Activated CD8-positive, alpha-beta T cell treated with anti-CD3 and anti-CD28 coated beads, Interleukin-2, amount 10 ng/mL, durations not matched to agents 7 days and 5 days (primary cell): ENCODE results near the gene PARD3. TPM values are rescaled to one million over a fixed set of nuclear protein-coding genes. Genes with fewer than 3 reads are reported as not detected.

ENCODE experiments used
- ATAC-seq: fragments of 150-1000 bp; cut with Tn5 transposase; one replicate; pipeline ENCODE4 v1.10.0; 2021; ENCODE audit warnings: moderate library complexity
- CTCF ChIA-PET: fragments of 350-600 bp; sonication (Branson Sonifier 250); formaldehyde crosslinking; loops from one replicate; lab custom pipeline; 2021; ENCODE audit warnings: antibody characterized with exemption; lab: Charles Lee
- POLR2A ChIA-PET: fragments of 350-600 bp; sonication (Branson Sonifier 250); formaldehyde crosslinking; loops from one replicate; lab custom pipeline; 2021; ENCODE audit warnings: antibody characterized with exemption; lab: Charles Lee
- DNase-seq: peaks from one replicate; pipeline ENCODE4 v3.0.0-alpha.2; 2020
- H3K27ac Mint-ChIP-seq: one replicate; pipeline ENCODE4 v1.8.0; 2021; ENCODE audit warnings: mild to moderate bottlenecking, mixed read lengths
- H3K27me3 Mint-ChIP-seq: one replicate; pipeline ENCODE4 v1.8.0; 2021; ENCODE audit warnings: low read depth, mixed read lengths
- H3K36me3 Mint-ChIP-seq: one replicate; pipeline ENCODE4 v1.8.0; 2021; ENCODE audit warnings: low read depth, mixed read lengths
- H3K4me1 Mint-ChIP-seq: one replicate; pipeline ENCODE4 v1.8.0; 2021; ENCODE audit warnings: low read depth, mixed read lengths
- H3K4me3 Mint-ChIP-seq: one replicate; pipeline ENCODE4 v1.8.0; 2021; ENCODE audit warnings: mild to moderate bottlenecking, mixed read lengths
- H3K9me3 Mint-ChIP-seq: one replicate; pipeline ENCODE4 v1.8.0; 2022; ENCODE audit warnings: mixed read lengths; ENCODE audit not compliant: insufficient read depth
- total RNA-seq, 2 experiments: library from RNA; stranded (reverse); gene quantifications; one replicate each; pipeline ENCODE4 v1.2.3, GENCODE V29; 2021

The PARD3 gene
- total RNA-seq, 2 experiments from 2014 or later, result 0.63 to 0.68 TPM

- DNase-seq (no peak), ATAC-seq (no peak)
- Mint-ChIP-seq H3K36me3 (peaks cover 2% of the 10 kb centered on the region), H3K9me3 (no peaks in the 10 kb centered on the region), H3K4me3 (no peak overlapping the region), H3K4me1 (peaks cover 6% of the 10 kb centered on the region), H3K27ac (no peak overlapping the region), H3K27me3 (peaks cover 36% of the 10 kb centered on the region)
- ChIA-PET POLR2A (no interaction called here), CTCF (interaction anchor here (1.2 kb wide), 1 partner anchor 9 kb away, joined by 4 read pairs; no protein-coding TSS in a partner anchor)
Measured at GRCh38 chr10:34817586-34817985, 2.5 kb upstream of the PARD3 start.

DNA sequence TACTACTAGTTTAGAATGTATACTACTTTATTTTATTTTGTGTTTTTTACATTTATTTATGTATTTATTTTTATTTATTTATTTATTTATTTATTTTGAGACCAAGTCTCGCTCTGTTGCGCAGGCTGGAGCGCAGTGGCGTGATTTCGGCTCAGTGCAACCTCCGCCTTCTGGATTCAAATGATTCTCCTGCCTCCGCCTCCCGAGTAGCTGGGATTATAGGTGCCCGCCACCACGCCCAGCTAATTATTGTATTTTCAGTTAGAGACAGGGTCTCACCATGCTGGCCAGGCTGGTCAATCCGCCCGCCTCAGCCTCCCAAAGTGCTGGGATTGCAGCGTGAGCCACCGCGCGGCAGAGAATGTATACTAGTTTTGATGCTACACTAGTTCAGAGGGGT, 2.0 kb upstream of the PARD3 start:
- no peak overlapping the region for H3K27ac Mint-ChIP-seq
- peaks cover 40% of the 10 kb centered on the region for H3K27me3 Mint-ChIP-seq
- H3K4me3 Mint-ChIP-seq, result no peak overlapping the region
- peaks cover 6% of the 10 kb centered on the region for H3K4me1 Mint-ChIP-seq
- no peaks in the 10 kb centered on the region for H3K9me3 Mint-ChIP-seq
- H3K36me3 Mint-ChIP-seq, result peaks cover 2% of the 10 kb centered on the region
- ATAC-seq (no peak), DNase-seq (no peak)
- ChIA-PET POLR2A (no interaction called here), CTCF (interaction anchor here (1.2 kb wide), 1 partner anchor 9 kb away, joined by 4 read pairs; no protein-coding TSS in a partner anchor)

DNA sequence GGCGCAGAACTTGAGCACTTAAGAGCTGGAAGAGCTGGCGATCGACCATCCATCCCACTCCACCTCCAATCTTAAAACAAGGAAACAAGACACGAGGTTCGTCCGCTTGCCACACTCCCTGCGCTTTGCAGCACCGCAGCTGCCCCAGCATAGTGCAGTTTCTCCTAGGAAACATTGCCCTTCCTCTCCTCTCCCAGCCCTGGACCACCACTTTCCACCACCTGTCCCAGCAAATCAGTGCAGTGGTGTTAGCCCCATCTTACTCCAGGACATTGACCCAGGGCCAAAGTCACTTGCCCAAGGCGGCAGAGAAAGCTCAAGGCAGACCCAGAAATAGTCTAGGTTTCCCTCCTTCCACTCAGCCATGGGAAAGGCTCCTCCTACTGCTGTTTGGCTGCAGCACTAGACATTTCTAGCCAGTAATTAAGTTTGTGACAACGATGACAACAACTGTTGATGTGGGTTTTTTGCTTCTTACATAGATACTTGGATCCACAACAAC, 1.5 kb upstream of the PARD3 start:
- H3K4me1 Mint-ChIP-seq, result peaks cover 6% of the 10 kb centered on the region
- CTCF ChIA-PET, result no interaction called here
- H3K27ac Mint-ChIP-seq, result no peak overlapping the region
- H3K9me3 Mint-ChIP-seq, result no peaks in the 10 kb centered on the region
- POLR2A ChIA-PET, result no interaction called here
- no peak overlapping the region for H3K4me3 Mint-ChIP-seq
- peaks cover 45% of the 10 kb centered on the region for H3K27me3 Mint-ChIP-seq
- DNase-seq (no peak), ATAC-seq (no peak)
- peaks cover 2% of the 10 kb centered on the region for H3K36me3 Mint-ChIP-seq

DNA sequence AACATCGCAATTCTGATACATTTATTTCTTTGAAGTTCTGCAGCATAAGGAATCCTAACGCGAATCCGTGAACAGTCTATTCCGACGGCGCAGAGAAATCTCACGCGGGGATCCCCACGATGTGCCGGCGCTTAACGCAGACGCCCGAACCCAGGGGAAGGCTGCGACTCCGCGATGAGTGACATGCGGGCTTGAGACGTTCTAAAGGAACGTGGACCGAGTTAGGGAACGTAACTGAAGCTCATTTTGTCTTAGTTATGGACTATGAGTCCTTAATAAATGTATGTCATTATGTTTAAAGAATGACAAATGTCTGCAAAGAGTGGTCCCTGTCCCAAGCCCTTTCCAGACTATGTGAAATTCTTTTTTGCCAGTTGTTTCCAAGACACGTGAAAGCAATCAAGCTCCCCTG, 995 bp upstream of the PARD3 start:
- Mint-ChIP-seq H3K4me3 (peak overlapping the region; percentile 43), H3K4me1 (peaks cover 6% of the 10 kb centered on the region), H3K9me3 (no peaks in the 10 kb centered on the region), H3K27ac (no peak overlapping the region), H3K27me3 (peaks cover 50% of the 10 kb centered on the region), H3K36me3 (peaks cover 2% of the 10 kb centered on the region)
- ChIA-PET POLR2A (no interaction called here), CTCF (no interaction called here)
- DNase-seq, result no peak
- ATAC-seq, result peak; percentile 34

DNA sequence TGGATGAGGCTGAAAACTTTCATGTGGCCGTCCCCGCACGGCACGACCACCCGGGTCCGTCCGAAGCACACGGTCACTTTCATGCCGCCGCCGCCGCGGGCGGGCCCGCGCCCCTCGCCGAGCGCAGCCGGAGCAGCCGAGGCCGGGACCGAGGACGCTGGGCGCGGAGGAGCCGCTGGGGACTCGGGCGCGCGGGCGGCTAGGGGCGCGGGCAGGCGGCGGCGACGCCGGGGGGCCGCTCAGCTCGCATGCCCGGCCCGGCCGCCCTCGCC, 247 bp downstream of the PARD3 start:
- Mint-ChIP-seq H3K27me3 (peaks cover 54% of the 10 kb centered on the region), H3K4me3 (no peak overlapping the region), H3K36me3 (peaks cover 2% of the 10 kb centered on the region), H3K9me3 (no peaks in the 10 kb centered on the region), H3K4me1 (peaks cover 6% of the 10 kb centered on the region), H3K27ac (no peak overlapping the region)
- DNase-seq (no peak), ATAC-seq (peak; percentile 43)
- ChIA-PET CTCF (no interaction called here), POLR2A (no interaction called here)

DNA sequence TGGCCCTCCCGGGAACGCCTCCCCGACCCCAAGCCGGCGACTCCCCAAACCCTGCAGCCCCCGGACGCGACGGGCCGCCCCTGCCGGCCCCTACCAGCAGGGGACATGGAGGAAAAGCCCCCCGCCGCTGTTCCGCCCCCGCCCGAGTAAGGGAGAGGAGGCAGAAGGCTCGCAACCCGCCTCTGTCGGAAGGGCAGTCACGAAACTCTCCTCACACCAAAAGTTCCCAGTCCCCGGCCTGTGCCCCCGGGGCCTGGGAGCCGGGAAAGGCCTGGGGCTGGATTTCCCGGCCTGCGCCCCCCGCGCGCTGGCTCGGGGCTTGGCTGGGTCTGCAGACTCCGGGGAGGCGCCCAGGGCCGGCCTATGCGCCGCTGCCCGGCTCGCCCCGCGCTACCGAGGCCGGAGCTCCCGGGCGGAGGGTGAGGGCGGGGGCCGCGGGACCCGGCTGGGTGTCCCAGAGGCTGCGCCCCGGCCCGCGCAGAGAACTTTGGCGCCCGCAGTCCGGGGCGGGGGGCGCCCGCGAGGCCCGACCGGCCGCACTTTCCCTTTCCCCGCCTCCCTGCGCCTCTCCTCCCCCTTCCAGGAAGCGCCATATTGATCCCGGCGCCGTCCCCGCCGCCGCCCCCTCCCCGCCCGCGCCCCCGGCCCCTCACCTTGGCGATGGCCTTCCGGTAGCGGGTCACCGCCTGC, 728 bp downstream of the PARD3 start:
- Mint-ChIP-seq H3K9me3 (no peaks in the 10 kb centered on the region), H3K27me3 (peaks cover 57% of the 10 kb centered on the region), H3K4me1 (peaks cover 7% of the 10 kb centered on the region), H3K27ac (no peak overlapping the region), H3K4me3 (peak overlapping the region; percentile 50), H3K36me3 (peaks cover 2% of the 10 kb centered on the region)
- ChIA-PET POLR2A (no interaction called here), CTCF (no interaction called here)
- ATAC-seq, result peak; percentile 52
- DNase-seq, result no peak

DNA sequence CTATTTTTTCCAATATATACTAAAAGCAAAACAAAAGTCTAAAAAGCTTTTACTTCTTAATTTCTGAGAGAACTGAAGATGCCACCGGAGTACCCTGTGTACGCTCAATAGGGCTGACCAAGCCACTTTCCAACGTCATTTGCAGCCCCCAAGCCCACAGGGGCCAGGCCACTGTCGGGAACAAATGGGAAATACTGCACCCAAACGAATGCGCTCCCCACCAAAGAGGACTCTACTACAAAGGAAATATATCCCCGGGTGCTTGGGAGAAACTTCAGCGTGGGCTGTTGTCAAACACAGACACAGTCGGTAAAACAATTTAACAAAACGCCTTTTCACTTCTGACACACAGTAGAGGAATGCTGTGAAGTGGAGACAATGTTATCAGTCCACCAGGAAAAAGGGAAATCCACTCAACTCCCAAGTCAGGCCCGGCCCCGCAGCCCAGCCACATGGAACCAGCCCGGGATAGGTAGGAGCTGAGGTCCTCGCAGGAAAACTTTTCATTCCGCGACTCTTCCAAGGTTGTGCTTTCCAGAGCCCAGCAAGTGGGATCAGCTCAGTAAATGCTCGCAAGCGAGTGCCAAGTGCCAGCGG, 1.4 kb downstream of the PARD3 start:
- Mint-ChIP-seq H3K4me3 (peak overlapping the region; percentile 50), H3K36me3 (peaks cover 2% of the 10 kb centered on the region), H3K9me3 (no peaks in the 10 kb centered on the region), H3K27ac (no peak overlapping the region), H3K4me1 (peaks cover 11% of the 10 kb centered on the region), H3K27me3 (peaks cover 60% of the 10 kb centered on the region)
- DNase-seq, result no peak
- ChIA-PET POLR2A (no interaction called here), CTCF (no interaction called here)
- no peak for ATAC-seq

GRCh38 chr10:34812771-34813170, 2.3 kb downstream of the PARD3 start:
- Mint-ChIP-seq H3K27ac (no peak overlapping the region), H3K27me3 (peaks cover 58% of the 10 kb centered on the region), H3K9me3 (no peaks in the 10 kb centered on the region), H3K4me3 (no peak overlapping the region), H3K36me3 (peaks cover 2% of the 10 kb centered on the region), H3K4me1 (peaks cover 11% of the 10 kb centered on the region)
- POLR2A ChIA-PET, result no interaction called here
- ATAC-seq (no peak), DNase-seq (no peak)
- CTCF ChIA-PET, result no interaction called here

GRCh38 chr10:34811968-34812514, 3.1 kb downstream of the PARD3 start:
- no peak for ATAC-seq
- no peak for DNase-seq
- no peak overlapping the region for H3K27ac Mint-ChIP-seq
- peaks cover 11% of the 10 kb centered on the region for H3K4me1 Mint-ChIP-seq
- H3K36me3 Mint-ChIP-seq, result peaks cover 2% of the 10 kb centered on the region
- H3K4me3 Mint-ChIP-seq, result no peak overlapping the region
- H3K27me3 Mint-ChIP-seq, result peaks cover 53% of the 10 kb centered on the region
- ChIA-PET POLR2A (no interaction called here), CTCF (no interaction called here)
- no peaks in the 10 kb centered on the region for H3K9me3 Mint-ChIP-seq

DNA sequence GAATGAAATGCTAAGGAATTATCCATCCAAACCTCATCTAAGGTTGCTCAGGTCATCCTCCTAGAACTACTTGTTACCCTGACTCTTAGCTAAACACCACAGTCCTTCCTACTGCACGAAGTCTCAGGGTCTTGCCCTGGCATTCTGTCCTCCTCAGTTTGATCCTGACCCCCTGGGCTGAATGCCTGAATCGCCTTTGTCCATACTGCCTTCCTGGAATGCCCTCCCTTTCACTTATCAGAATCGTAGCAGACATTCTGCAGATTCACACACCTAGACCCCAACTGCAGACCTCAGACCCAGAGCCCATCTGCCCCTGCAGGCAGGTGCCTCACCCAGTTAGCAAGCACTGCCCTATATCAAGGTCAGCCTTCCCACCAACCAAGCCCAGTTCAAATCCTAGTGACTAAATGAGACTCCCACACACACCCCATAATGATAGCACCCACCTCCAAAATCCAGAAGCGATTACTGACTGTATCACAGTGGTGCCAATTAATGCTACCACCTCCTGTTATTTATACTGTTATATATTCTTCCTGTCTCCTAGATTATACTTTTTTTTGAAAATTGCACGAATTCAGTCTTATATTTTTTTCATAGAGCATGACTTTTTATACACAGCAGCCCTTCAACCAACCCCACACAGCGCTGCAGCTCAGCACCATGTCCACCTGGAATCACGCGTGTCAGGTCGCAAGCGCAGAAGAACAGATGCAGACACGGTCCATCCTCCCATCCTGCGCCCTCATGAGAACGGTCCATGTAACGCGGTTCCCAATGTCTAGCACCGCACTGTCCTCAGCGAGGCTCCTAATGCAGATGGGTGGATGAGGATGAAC, 3.7 kb downstream of the PARD3 start:
- H3K4me3 Mint-ChIP-seq, result no peak overlapping the region
- DNase-seq (no peak), ATAC-seq (no peak)
- POLR2A ChIA-PET, result no interaction called here
- peaks cover 2% of the 10 kb centered on the region for H3K36me3 Mint-ChIP-seq
- H3K27me3 Mint-ChIP-seq, result peaks cover 47% of the 10 kb centered on the region
- no peaks in the 10 kb centered on the region for H3K9me3 Mint-ChIP-seq
- H3K27ac Mint-ChIP-seq, result no peak overlapping the region
- H3K4me1 Mint-ChIP-seq, result peaks cover 11% of the 10 kb centered on the region
- CTCF ChIA-PET, result no interaction called here

GRCh38 chr10:34809796-34810195, 5.3 kb downstream of the PARD3 start:
- H3K4me3 Mint-ChIP-seq, result no peak overlapping the region
- no peak overlapping the region for H3K27ac Mint-ChIP-seq
- ChIA-PET POLR2A (no interaction called here), CTCF (no interaction called here)
- H3K9me3 Mint-ChIP-seq, result no peaks in the 10 kb centered on the region
- DNase-seq, result no peak
- no peaks in the 10 kb centered on the region for H3K36me3 Mint-ChIP-seq
- peaks cover 5% of the 10 kb centered on the region for H3K4me1 Mint-ChIP-seq
- no peak for ATAC-seq
- H3K27me3 Mint-ChIP-seq, result peaks cover 39% of the 10 kb centered on the region
